ENCODE measurements around the gene IRGQ.

IRGQ gene

GRCh38 chr19:43597876-43598275 is 1.9 kb upstream of the IRGQ start:
- Histone ChIP-seq H3K4me3 (ENCODE audit: insufficient read length, low read depth) (no peak overlapping the region), H3K9me3 (ENCODE audit: insufficient read depth, low read length) (no peaks in the 10 kb centered on the region), H3K27me3 (ENCODE audit: insufficient read depth, insufficient read length) (no peaks in the 10 kb centered on the region), H3K4me1 (ENCODE audit: insufficient read depth, insufficient read length) (peaks cover 5% of the 10 kb centered on the region), H3K36me3 (ENCODE audit: insufficient read depth, insufficient read length, low read length) (peaks cover 57% of the 10 kb centered on the region), H3K9ac (ENCODE audit: insufficient read length, low read depth) (no peak overlapping the region)
- no peak for TF ChIP-seq SUZ12 (IDR thresholded peaks at IDR 0.05; ENCODE audit: extremely low read depth, insufficient read depth, insufficient read length)
- no peak for DNase-seq (ENCODE audit: low read depth, low spot score)

- Histone ChIP-seq H3K4me3 (ENCODE audit: insufficient read length, low read depth) (peak overlapping the region; percentile 79), H3K9me3 (ENCODE audit: insufficient read depth, low read length) (no peaks in the 10 kb centered on the region), H3K4me1 (ENCODE audit: insufficient read depth, insufficient read length) (peaks cover 5% of the 10 kb centered on the region), H3K9ac (ENCODE audit: insufficient read length, low read depth) (peak overlapping the region; percentile 84), H3K27me3 (ENCODE audit: insufficient read depth, insufficient read length) (no peaks in the 10 kb centered on the region), H3K36me3 (ENCODE audit: insufficient read depth, insufficient read length, low read length) (peaks cover 58% of the 10 kb centered on the region)
- no peak for DNase-seq (ENCODE audit: low read depth, low spot score)
- TF ChIP-seq SUZ12 (IDR thresholded peaks at IDR 0.05; ENCODE audit: extremely low read depth, insufficient read depth, insufficient read length) (no peak), YY1 (IDR thresholded peaks at IDR 0.05; ENCODE audit: insufficient read depth, insufficient read length) (no peak), ZNF274 (IDR thresholded peaks at IDR 0.05; ENCODE audit: low read depth, low read length) (no peak)
These were observed 1.0 kb upstream of the IRGQ start for GRCh38 chr19:43596842-43597461.

GRCh38 chr19:43595605-43595998 is 332 bp downstream of the IRGQ start:
- no peak for DNase-seq (ENCODE audit: low read depth, low spot score)
- peak overlapping the region; percentile 69 for H3K4me3 ChIP-seq (ENCODE audit: insufficient read length, low read depth)
- peaks cover 5% of the 10 kb centered on the region for H3K4me1 ChIP-seq (ENCODE audit: insufficient read depth, insufficient read length)
- peak overlapping the region; percentile 88 for H3K9ac ChIP-seq (ENCODE audit: insufficient read length, low read depth)
- TF ChIP-seq YY1 (IDR thresholded peaks at IDR 0.05; ENCODE audit: insufficient read depth, insufficient read length), result no peak
- TF ChIP-seq ZNF274 (IDR thresholded peaks at IDR 0.05; ENCODE audit: low read depth, low read length), result no peak
- no peak for TF ChIP-seq SUZ12 (IDR thresholded peaks at IDR 0.05; ENCODE audit: extremely low read depth, insufficient read depth, insufficient read length)
- H3K9me3 ChIP-seq (ENCODE audit: insufficient read depth, low read length), result no peaks in the 10 kb centered on the region
- no peaks in the 10 kb centered on the region for H3K27me3 ChIP-seq (ENCODE audit: insufficient read depth, insufficient read length)
- H3K36me3 ChIP-seq (ENCODE audit: insufficient read depth, insufficient read length, low read length), result peaks cover 61% of the 10 kb centered on the region

DNA sequence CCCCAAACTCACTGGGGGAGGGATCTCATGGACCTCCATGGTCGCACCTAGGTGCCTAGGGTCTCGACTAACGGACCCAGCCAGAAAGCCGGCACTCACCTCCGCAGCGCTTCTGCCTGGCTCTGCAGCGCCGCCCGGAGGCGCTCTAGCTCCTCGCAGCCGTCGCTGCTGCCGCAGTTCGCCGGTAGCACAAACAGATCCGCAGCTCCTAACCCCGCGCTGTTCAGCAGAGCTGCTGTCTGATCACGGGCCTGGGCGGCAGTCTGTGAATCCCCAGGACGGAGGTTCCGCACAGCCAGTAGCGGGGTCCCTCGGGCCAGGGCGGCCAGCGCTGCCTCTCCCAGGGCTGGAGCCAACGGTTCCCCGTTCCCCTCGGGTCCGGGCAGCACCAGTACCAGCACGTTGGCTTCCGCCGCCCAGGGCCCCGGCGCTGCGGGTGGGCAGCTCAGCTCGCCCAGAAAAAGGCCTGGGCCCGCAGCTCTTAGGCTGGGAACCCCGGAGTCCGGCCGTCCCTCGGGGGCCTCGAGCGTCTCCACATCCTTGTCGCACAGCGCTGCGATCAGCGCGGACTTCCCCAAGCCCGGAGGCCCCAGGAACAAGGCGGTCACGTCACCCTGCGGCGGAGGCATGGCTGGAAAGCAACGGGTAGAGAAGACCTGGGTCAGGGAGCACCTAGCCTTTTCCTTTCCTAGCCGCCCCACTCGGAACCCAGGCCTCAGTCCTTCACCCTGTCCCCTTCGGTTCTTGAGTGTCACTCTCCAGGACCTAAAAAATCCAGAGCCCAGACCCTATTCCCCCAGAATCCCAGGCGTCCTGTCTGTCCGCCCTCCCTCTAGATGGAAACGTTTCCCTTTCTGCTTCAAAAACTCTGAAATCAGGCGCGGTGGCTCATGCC is 977 bp downstream of the IRGQ start:
- Histone ChIP-seq H3K4me3 (ENCODE audit: insufficient read length, low read depth) (peak overlapping the region; percentile 69), H3K4me1 (ENCODE audit: insufficient read depth, insufficient read length) (peaks cover 5% of the 10 kb centered on the region), H3K36me3 (ENCODE audit: insufficient read depth, insufficient read length, low read length) (peaks cover 62% of the 10 kb centered on the region), H3K27me3 (ENCODE audit: insufficient read depth, insufficient read length) (no peaks in the 10 kb centered on the region), H3K9me3 (ENCODE audit: insufficient read depth, low read length) (no peaks in the 10 kb centered on the region), H3K9ac (ENCODE audit: insufficient read length, low read depth) (peak overlapping the region; percentile 88)
- peak; percentile 52 for DNase-seq (ENCODE audit: low read depth, low spot score)
- TF ChIP-seq SUZ12 (IDR thresholded peaks at IDR 0.05; ENCODE audit: extremely low read depth, insufficient read depth, insufficient read length), result no peak

GRCh38 chr19:43594081-43594697 is 1.7 kb downstream of the IRGQ start:
- no peak for TF ChIP-seq ZNF274 (IDR thresholded peaks at IDR 0.05; ENCODE audit: low read depth, low read length)
- TF ChIP-seq YY1 (IDR thresholded peaks at IDR 0.05; ENCODE audit: insufficient read depth, insufficient read length), result no peak
- no peak for TF ChIP-seq SUZ12 (IDR thresholded peaks at IDR 0.05; ENCODE audit: extremely low read depth, insufficient read depth, insufficient read length)
- H3K27me3 ChIP-seq (ENCODE audit: insufficient read depth, insufficient read length), result no peaks in the 10 kb centered on the region
- no peaks in the 10 kb centered on the region for H3K9me3 ChIP-seq (ENCODE audit: insufficient read depth, low read length)
- peaks cover 5% of the 10 kb centered on the region for H3K4me1 ChIP-seq (ENCODE audit: insufficient read depth, insufficient read length)
- H3K36me3 ChIP-seq (ENCODE audit: insufficient read depth, insufficient read length, low read length), result peaks cover 55% of the 10 kb centered on the region
- no peak overlapping the region for H3K4me3 ChIP-seq (ENCODE audit: insufficient read length, low read depth)
- no peak overlapping the region for H3K9ac ChIP-seq (ENCODE audit: insufficient read length, low read depth)
- DNase-seq (ENCODE audit: low read depth, low spot score), result no peak

DNA sequence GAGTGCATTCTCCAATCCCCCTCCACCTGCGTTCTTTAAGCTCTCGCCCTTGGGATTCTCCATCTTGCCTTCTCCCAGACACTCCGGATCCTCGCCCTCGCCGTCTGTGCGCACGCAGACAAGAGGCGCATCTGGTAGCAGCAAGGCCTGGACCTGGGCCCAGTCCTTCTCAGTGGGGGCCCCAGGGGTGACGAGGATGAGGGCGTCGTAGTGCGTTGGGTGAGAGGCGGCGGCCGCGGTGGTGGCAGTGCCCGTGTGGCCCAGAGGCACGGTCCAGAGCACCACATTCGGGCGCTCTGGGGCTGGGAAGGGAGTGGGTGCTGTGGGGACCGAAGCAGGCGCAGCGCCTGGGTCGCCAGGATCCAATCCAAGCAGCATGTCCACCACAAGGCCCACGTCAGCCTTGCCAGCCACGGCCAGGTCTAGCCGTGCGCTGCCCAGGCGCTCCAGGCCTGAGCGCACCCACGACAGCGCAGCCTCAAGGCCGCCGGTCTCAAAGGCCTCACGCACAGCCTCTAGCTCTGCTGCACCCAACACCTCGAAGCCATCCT is 3.1 kb downstream of the IRGQ start:
- Histone ChIP-seq H3K36me3 (ENCODE audit: insufficient read depth, insufficient read length, low read length) (peaks cover 48% of the 10 kb centered on the region), H3K27me3 (ENCODE audit: insufficient read depth, insufficient read length) (no peaks in the 10 kb centered on the region), H3K9me3 (ENCODE audit: insufficient read depth, low read length) (no peaks in the 10 kb centered on the region), H3K4me3 (ENCODE audit: insufficient read length, low read depth) (no peak overlapping the region), H3K9ac (ENCODE audit: insufficient read length, low read depth) (no peak overlapping the region), H3K4me1 (ENCODE audit: insufficient read depth, insufficient read length) (peaks cover 5% of the 10 kb centered on the region)
- no peak for DNase-seq (ENCODE audit: low read depth, low spot score)
- TF ChIP-seq YY1 (IDR thresholded peaks at IDR 0.05; ENCODE audit: insufficient read depth, insufficient read length) (no peak), SUZ12 (IDR thresholded peaks at IDR 0.05; ENCODE audit: extremely low read depth, insufficient read depth, insufficient read length) (no peak), ZNF274 (IDR thresholded peaks at IDR 0.05; ENCODE audit: low read depth, low read length) (no peak)

Measured in NT2/D1 (cell line).